Ascending aorta (tissue), 2 donors: Measurements from ENCODE around the gene SCG5. TPM values are rescaled to one million over a fixed set of nuclear protein-coding genes. Genes with fewer than 3 reads are reported as not detected.

Experiments
- DNase-seq, 2 donors: peaks; one replicate each; pipeline ENCODE4 v3.0.0-alpha.2; 2019; ENCODE audit warnings: low spot score in 2 of 2
- H3K27ac ChIP-seq, 2 donors: fragments of 200-600 bp; sonication (generic); one replicate each; pipeline ENCODE4 v1.5.1; 2016 to 2017; ENCODE audit warnings: mild to moderate bottlenecking in 1 of 2
- H3K27me3 ChIP-seq: fragments of 200-600 bp; sonication (generic); one replicate; pipeline ENCODE4 v1.5.1; 2017
- H3K36me3 ChIP-seq, 2 donors: fragments of 200-600 bp; sonication (generic); one replicate each; pipeline ENCODE4 v1.5.1; 2016
- H3K4me1 ChIP-seq, 2 donors: fragments of 200-600 bp; sonication (generic); one replicate each; pipeline ENCODE4 v1.5.1; 2016 to 2017; ENCODE audit warnings: mild to moderate bottlenecking in 1 of 2
- H3K4me3 ChIP-seq, 2 donors: fragments of 200-600 bp; sonication (generic); one replicate each; pipeline ENCODE4 v1.5.1; 2016 to 2017; ENCODE audit warnings: mild to moderate bottlenecking in 1 of 2
- H3K9me3 ChIP-seq, 2 donors: fragments of 200-600 bp; sonication (generic); one replicate each; pipeline ENCODE4 v1.5.1; 2016
- CTCF ChIP-seq, 3 experiments: fragments of 200-600 bp in 2 of 3; fragments of 450-650 bp in 1 of 3; sonication (generic) in 2 of 3; IDR thresholded peaks; one replicate each; pipeline ENCODE4 v1.5.1; 2016 to 2019; ENCODE audit warnings: antibody characterized with exemption in 3 of 3, mild to moderate bottlenecking in 1 of 3, moderate library complexity in 1 of 3
- intact Hi-C: fragments of 100-400 bp; cut with DNase I; formaldehyde crosslinking; loops from one replicate; pipeline ENCODE4 v1.15.1; 2023
- total RNA-seq: library from RNA; depleted of rRNA; stranded (reverse); fragments of >200 nt; gene quantifications from one replicate; pipeline ENCODE4 v1.1.0, GENCODE V29; 2016

Gene SCG5
- total RNA-seq, 1 donor from 2014 or later = not detected

GRCh38 chr15:32700501-32701150 is 59.1 kb downstream of the SCG5 start:
- H3K27me3 ChIP-seq = no peaks in the 10 kb centered on the region
- H3K27ac ChIP-seq = no peak overlapping the region
- no peak for DNase-seq
- no peaks in the 10 kb centered on the region for H3K4me1 ChIP-seq
- intact Hi-C loops = no loop called here
- no peaks in the 10 kb centered on the region for H3K36me3 ChIP-seq
- no peak overlapping the region for H3K4me3 ChIP-seq
- TF ChIP-seq CTCF (IDR thresholded peaks at IDR 0.05) = no peak
- no peaks in the 10 kb centered on the region for H3K9me3 ChIP-seq

- no peaks in the 10 kb centered on the region for H3K9me3 ChIP-seq
- H3K36me3 ChIP-seq = no peaks in the 10 kb centered on the region
- H3K27me3 ChIP-seq = no peaks in the 10 kb centered on the region
- H3K4me1 ChIP-seq = no peaks in the 10 kb centered on the region
- no peak for DNase-seq
- TF ChIP-seq CTCF (IDR thresholded peaks at IDR 0.05) = no peak
- no peak overlapping the region for H3K4me3 ChIP-seq
- H3K27ac ChIP-seq = no peak overlapping the region
- intact Hi-C loops = no loop called here
These were observed 60.4 kb downstream of the SCG5 start for GRCh38 chr15:32701863-32702262.

- no peak overlapping the region for H3K4me3 ChIP-seq
- no peaks in the 10 kb centered on the region for H3K36me3 ChIP-seq
- DNase-seq = no peak
- TF ChIP-seq CTCF (IDR thresholded peaks at IDR 0.05) = no peak
- no peaks in the 10 kb centered on the region for H3K27me3 ChIP-seq
- intact Hi-C loops = no loop called here
- no peak overlapping the region for H3K27ac ChIP-seq
- no peaks in the 10 kb centered on the region for H3K9me3 ChIP-seq
- no peaks in the 10 kb centered on the region for H3K4me1 ChIP-seq
These were observed 63.0 kb downstream of the SCG5 start for GRCh38 chr15:32704395-32704981.

GRCh38 chr15:32705446-32705845 is 63.9 kb downstream of the SCG5 start:
- intact Hi-C loops = no loop called here
- Histone ChIP-seq H3K4me3 (no peak overlapping the region), H3K9me3 (no peaks in the 10 kb centered on the region), H3K36me3 (no peaks in the 10 kb centered on the region), H3K4me1 (no peaks in the 10 kb centered on the region), H3K27ac (no peak overlapping the region), H3K27me3 (no peaks in the 10 kb centered on the region)
- DNase-seq = no peak
- no peak for TF ChIP-seq CTCF (IDR thresholded peaks at IDR 0.05)

- Histone ChIP-seq H3K4me3 (no peak overlapping the region), H3K27ac (no peak overlapping the region), H3K27me3 (no peaks in the 10 kb centered on the region), H3K4me1 (no peaks in the 10 kb centered on the region), H3K36me3 (no peaks in the 10 kb centered on the region), H3K9me3 (no peaks in the 10 kb centered on the region)
- no peak for DNase-seq
- intact Hi-C loops = no loop called here
- TF ChIP-seq CTCF (IDR thresholded peaks at IDR 0.05) = no peak
These were observed 65.2 kb downstream of the SCG5 start for GRCh38 chr15:32706704-32707103.
